Endothelial cell of umbilical vein (primary cell): Measurements from ENCODE around the gene MRPL58.

Experiments
- CTCF ChIP-seq, 2 donors: IDR thresholded peaks; 1 replicate in 1 of 2; 2 replicates in 1 of 2; pipeline ENCODE4 v1.5.1; 2011; ENCODE audit warnings: low read length in 2 of 2, mild to moderate bottlenecking in 2 of 2, moderate library complexity in 2 of 2, control low read depth in 1 of 2, inconsistent platforms in 1 of 2, low read depth in 1 of 2; ENCODE audit not compliant: insufficient read depth in 1 of 2; ENCODE audit errors: extremely low read depth in 1 of 2
- GATA2 ChIP-seq: IDR thresholded peaks from 2 replicates; pipeline ENCODE4 v1.7.0; 2011; ENCODE audit warnings: low read depth, mild to moderate bottlenecking, moderate library complexity, mixed read lengths, low read length; ENCODE audit not compliant: insufficient read length, insufficient read depth
- JUN ChIP-seq: IDR thresholded peaks from 2 replicates; pipeline ENCODE4 v1.6.1; 2011; ENCODE audit warnings: borderline replicate concordance, low read depth; ENCODE audit not compliant: insufficient read length, insufficient read depth
- MAX ChIP-seq: IDR thresholded peaks from 2 replicates; pipeline ENCODE4 v1.6.1; 2011; ENCODE audit not compliant: insufficient read depth, insufficient read length
- POLR2A ChIP-seq: IDR thresholded peaks from 2 replicates; pipeline ENCODE4 v1.6.1; 2012; ENCODE audit warnings: low read depth, mild to moderate bottlenecking, control low read depth, low read length
- POLR2AphosphoS5 ChIP-seq: IDR thresholded peaks from 2 replicates; pipeline ENCODE4 v1.6.1; 2012; ENCODE audit warnings: low read depth, mild to moderate bottlenecking, control low read depth, low read length, moderate library complexity; ENCODE audit not compliant: insufficient read depth

- TF ChIP-seq POLR2A (no peak), MAX (no peak), JUN (no peak), CTCF (IDR thresholded peaks at IDR 0.05; ENCODE audit: extremely low read depth in 1 of 2, insufficient read depth in 1 of 2, low read depth in 1 of 2, low read length in 2 of 2) (no peak), GATA2 (no peak), POLR2AphosphoS5 (no peak)
Measured at GRCh38 chr17:75064460-75064859, 52.0 kb downstream of the MRPL58 start.
